22Rv1 (cell line): ENCODE data around the gene D2HGDH.

Experiments
- CTCF ChIP-seq: fragments of 450-650 bp; IDR thresholded peaks from 2 replicates; pipeline ENCODE4 v1.5.1; 2017; ENCODE audit warnings: mild to moderate bottlenecking
- ZFX ChIP-seq: fragments of 450-650 bp; IDR thresholded peaks from 2 replicates; pipeline ENCODE4 v1.6.1; 2017; ENCODE audit warnings: antibody characterized with exemption, borderline replicate concordance

DNA sequence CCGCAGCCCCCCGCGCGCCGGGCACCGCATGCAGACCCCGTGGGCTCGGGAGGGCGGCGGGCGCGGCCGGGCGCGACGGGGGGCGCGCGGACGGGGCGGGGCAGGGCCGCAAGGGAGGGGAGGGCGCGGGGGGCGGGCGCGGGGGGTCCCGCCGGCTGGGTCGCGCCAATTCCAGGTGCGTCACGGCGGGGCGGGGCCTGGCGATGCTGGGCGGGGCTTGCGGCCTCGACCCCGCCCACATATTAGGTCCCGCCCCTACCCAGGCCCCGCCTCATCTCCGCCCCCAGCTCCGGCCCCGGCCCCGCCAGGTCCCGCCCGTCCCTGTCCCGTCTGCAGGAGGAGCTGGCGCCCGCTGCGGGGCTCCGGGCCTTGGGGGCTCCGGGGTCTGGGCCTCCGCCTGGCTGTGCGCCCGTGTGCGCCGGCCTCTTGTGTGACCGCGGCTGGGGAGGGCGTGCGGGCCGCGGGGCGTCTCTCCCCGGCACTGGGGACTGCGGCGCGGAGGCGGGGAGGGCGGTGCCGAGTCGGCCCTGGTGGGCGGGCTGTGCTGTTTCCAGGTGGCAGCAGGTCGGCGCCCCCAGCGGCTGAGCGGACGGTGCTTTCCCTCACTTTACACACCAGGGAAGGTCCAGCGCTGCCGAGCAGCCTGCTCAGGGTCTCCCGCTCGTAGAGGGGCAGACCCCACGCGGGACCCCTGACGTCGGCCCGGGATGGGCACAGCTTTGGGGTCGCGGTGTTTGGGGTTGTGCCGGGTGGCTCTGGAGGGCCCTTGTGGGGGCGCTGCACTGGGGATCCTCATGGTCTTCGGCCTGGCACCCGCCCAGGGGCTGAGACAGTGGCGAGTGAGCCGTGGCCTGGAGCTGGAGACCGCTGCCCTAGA is 32.0 kb upstream of the D2HGDH start:
- TF ChIP-seq CTCF (peak; percentile 85), ZFX (no peak)
